ENCODE measurements around the gene LENG8.

- TF ChIP-seq CTCF (IDR thresholded peaks at IDR 0.05; ENCODE audit: insufficient read depth, low read length), result no peak
- no peak for TF ChIP-seq GABPA (IDR thresholded peaks at IDR 0.05; ENCODE audit: low read depth)
- TF ChIP-seq POLR2AphosphoS5 (IDR thresholded peaks at IDR 0.05; ENCODE audit: low read depth), result no peak
Measured at GRCh38 chr19:54428323-54429175, 20.4 kb upstream of the LENG8 start.

Measured in HL-60 (cell line).